ENCODE data around the gene MSN.

GRCh38 chrX:65647801-65648200, 19.7 kb upstream of the MSN start:
- TF ChIP-seq CTCF (conservative IDR thresholded peaks at IDR 0.05 in 1 of 2, IDR thresholded peaks at IDR 0.05 in 1 of 2; ENCODE audit: extremely low read depth in 1 of 2, insufficient read depth in 1 of 2, low read depth in 1 of 2, low read length in 2 of 2) = no peak
- TF ChIP-seq EZH2 (IDR thresholded peaks at IDR 0.05; ENCODE audit: borderline replicate concordance, low read length) = no peak

All from mammary epithelial cell (primary cell).